ENCODE measurements around the gene TDG.

DNA sequence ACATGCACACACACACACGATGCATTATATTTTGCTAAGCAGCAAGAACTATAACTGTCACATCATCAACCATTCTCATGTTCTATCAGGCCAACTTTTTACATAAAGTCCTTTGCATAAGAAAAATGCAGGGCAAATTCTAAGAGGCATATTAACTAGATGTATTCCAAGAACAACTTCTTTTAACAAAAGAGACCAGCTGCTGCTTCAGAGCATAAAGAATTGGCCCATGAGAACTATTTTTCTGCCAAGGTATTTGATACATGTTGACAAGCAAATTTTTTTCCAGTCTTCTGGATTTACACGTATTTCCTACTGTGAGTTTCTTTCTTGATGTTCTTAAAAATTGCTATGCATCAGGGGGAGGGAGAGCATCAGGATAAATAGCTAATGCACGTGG, 57.1 kb downstream of the TDG start:
- TF ChIP-seq, protein P1, sequence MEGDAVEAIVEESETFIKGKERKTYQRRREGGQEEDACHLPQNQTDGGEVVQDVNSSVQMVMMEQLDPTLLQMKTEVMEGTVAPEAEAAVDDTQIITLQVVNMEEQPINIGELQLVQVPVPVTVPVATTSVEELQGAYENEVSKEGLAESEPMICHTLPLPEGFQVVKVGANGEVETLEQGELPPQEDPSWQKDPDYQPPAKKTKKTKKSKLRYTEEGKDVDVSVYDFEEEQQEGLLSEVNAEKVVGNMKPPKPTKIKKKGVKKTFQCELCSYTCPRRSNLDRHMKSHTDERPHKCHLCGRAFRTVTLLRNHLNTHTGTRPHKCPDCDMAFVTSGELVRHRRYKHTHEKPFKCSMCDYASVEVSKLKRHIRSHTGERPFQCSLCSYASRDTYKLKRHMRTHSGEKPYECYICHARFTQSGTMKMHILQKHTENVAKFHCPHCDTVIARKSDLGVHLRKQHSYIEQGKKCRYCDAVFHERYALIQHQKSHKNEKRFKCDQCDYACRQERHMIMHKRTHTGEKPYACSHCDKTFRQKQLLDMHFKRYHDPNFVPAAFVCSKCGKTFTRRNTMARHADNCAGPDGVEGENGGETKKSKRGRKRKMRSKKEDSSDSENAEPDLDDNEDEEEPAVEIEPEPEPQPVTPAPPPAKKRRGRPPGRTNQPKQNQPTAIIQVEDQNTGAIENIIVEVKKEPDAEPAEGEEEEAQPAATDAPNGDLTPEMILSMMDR (IDR thresholded peaks at IDR 0.05) = no peak
- no peak for TF ChIP-seq POLR2AphosphoS5 (IDR thresholded peaks at IDR 0.05)

Measured in prostate gland (tissue), 2 donors.